Tibial nerve (tissue), 3 donors: ENCODE data around the gene CRTC3.

Source experiments
- POLR2A ChIP-seq, 2 donors: fragments of 450-650 bp; IDR thresholded peaks; one replicate each; pipeline ENCODE4 v1.6.1; 2017; ENCODE audit warnings: antibody characterized with exemption in 2 of 2, mild to moderate bottlenecking in 2 of 2, moderate library complexity in 2 of 2
- TF ChIP-seq, protein P1 (sequence below), 5 experiments: fragments of 200-600 bp in 3 of 5; fragments of 450-650 bp in 2 of 5; sonication (generic) in 3 of 5; IDR thresholded peaks; one replicate each; pipeline ENCODE4 v1.5.1; 2016 to 2019; ENCODE audit warnings: antibody characterized with exemption in 5 of 5, mild to moderate bottlenecking in 3 of 5, moderate library complexity in 2 of 5

DNA sequence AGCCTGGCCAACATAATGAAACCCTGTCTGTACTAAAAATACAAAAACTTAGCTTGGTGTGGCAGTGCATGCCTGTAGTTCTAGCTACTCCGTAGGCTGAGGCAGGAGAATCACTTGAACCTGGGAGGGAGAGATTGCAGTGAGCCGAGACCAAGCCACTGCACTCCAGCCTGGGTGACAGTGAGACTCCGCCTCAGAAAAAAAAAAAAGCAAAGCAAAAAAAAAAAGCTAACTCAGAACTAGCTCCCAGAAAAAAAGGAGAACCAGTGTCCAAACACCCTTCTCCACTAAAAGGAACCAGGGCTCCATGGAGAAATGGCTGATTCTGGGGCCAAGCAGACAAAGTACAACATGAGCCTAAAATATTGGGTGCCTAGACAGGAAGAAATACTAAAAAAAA is 16.7 kb upstream of the CRTC3 start:
- TF ChIP-seq POLR2A (IDR thresholded peaks at IDR 0.05), result no peak
- TF ChIP-seq, protein P1, sequence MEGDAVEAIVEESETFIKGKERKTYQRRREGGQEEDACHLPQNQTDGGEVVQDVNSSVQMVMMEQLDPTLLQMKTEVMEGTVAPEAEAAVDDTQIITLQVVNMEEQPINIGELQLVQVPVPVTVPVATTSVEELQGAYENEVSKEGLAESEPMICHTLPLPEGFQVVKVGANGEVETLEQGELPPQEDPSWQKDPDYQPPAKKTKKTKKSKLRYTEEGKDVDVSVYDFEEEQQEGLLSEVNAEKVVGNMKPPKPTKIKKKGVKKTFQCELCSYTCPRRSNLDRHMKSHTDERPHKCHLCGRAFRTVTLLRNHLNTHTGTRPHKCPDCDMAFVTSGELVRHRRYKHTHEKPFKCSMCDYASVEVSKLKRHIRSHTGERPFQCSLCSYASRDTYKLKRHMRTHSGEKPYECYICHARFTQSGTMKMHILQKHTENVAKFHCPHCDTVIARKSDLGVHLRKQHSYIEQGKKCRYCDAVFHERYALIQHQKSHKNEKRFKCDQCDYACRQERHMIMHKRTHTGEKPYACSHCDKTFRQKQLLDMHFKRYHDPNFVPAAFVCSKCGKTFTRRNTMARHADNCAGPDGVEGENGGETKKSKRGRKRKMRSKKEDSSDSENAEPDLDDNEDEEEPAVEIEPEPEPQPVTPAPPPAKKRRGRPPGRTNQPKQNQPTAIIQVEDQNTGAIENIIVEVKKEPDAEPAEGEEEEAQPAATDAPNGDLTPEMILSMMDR (IDR thresholded peaks at IDR 0.05), result no peak
